ENCODE results near the gene FAM219A. TPM values are rescaled to one million over a fixed set of nuclear protein-coding genes. Genes with fewer than 3 reads are reported as not detected.

FAM219A gene
- total RNA-seq, 4 donors from 2014 or later: 6.6 to 14.3 (median 10.5) TPM

DNA sequence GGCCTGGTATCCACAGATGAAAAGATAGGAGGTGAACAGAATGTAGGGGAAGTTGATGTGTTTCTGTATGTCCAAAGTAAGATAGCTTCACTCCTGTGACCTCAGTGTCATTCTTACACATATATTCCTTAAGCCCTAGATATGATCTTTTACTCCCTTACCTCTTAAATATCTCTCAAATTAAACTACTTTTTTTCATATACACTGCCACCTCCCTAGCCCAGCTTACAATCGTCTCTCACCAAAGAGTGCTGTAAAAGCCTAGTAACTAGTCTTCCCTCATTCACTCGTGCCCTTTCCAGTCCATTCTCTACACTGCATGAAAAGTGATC is 5.5 kb upstream of the FAM219A start:
- Histone ChIP-seq H3K36me3 (no peaks in the 10 kb centered on the region), H3K4me3 (replicated peaks in 1 of 3) (no peak overlapping the region), H3K4me1 (peaks cover 0 to 2% of the 10 kb centered on the region in 2 donors), H3K9me3 (no peaks in the 10 kb centered on the region), H3K27ac (no peak overlapping the region), H3K27me3 (no peaks in the 10 kb centered on the region)
- TF ChIP-seq, protein P1, sequence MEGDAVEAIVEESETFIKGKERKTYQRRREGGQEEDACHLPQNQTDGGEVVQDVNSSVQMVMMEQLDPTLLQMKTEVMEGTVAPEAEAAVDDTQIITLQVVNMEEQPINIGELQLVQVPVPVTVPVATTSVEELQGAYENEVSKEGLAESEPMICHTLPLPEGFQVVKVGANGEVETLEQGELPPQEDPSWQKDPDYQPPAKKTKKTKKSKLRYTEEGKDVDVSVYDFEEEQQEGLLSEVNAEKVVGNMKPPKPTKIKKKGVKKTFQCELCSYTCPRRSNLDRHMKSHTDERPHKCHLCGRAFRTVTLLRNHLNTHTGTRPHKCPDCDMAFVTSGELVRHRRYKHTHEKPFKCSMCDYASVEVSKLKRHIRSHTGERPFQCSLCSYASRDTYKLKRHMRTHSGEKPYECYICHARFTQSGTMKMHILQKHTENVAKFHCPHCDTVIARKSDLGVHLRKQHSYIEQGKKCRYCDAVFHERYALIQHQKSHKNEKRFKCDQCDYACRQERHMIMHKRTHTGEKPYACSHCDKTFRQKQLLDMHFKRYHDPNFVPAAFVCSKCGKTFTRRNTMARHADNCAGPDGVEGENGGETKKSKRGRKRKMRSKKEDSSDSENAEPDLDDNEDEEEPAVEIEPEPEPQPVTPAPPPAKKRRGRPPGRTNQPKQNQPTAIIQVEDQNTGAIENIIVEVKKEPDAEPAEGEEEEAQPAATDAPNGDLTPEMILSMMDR (IDR thresholded peaks at IDR 0.05): no peak
- no peak for TF ChIP-seq POLR2A (IDR thresholded peaks at IDR 0.05)
- intact Hi-C loops (cut with DNase I): no loop called here
- 74 to 77% methylated on average over 2 of the region's 2 CpGs for WGBS, 2 donors
- DNase-seq: no peak

DNA sequence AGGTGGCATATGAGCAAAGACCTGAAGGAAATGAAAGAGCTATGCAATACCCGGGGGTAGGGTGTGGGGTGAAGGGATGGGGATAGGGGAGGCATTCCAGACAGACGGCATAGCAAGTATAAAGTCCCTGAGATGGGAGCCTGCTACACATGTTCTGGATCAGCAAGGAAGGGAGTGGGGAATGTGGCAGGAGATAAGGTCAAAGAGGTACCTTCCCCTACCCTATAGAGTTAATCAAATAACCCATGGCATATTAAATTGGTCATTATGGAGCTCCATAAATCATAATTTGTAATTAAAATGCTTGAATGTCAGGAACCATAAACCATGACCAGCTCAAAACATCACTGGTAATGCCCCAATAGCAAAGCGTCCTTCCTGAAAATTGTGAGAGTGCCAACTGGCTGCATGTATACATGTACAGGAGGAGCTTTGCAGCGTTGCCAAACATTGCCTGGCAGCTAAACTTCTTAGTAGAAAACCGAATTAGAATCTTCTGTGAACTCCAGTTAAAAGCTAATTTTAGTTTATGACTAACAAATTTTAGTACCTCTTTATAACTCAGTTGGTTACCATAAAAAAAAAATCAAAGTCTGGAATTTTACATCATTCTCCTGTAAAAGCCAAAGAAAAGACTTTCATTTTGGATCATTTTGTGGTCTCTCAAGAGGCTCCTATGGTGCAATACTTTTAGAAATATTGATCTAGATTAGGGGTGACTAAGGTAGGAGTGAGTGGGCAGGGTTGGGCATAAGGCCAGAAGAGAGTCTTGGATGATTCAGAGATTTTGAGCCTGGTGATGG is 4.9 kb upstream of the FAM219A start:
- Histone ChIP-seq H3K9me3 (no peaks in the 10 kb centered on the region), H3K36me3 (no peaks in the 10 kb centered on the region), H3K27ac (no peak overlapping the region), H3K4me1 (peaks cover 0 to 3% of the 10 kb centered on the region in 2 donors), H3K27me3 (no peaks in the 10 kb centered on the region), H3K4me3 (replicated peaks in 1 of 3) (no peak overlapping the region)
- WGBS, 2 donors: 59 to 68% methylated on average over 5 of the region's 5 CpGs
- intact Hi-C loops (cut with DNase I): no loop called here
- TF ChIP-seq, protein P1 (IDR thresholded peaks at IDR 0.05): no peak
- DNase-seq: no peak

DNA sequence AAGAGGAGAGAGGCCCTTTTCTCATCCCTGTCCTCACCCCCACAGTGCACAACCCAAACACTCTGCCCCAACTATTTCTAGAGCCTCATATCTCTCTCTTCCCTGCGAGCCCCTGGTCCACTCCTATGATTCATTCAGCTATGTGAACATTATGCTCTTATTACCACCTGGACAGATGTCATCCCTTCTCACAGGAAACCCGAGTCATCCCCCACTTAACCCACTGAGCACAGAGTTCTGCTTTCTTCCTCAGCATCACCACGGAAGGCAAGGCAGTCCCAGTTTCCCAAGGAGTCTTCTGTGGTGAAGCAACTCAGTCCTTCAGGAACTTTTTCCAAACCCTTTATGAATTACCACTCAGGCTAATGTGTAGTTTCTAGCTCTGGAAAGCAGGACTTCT is 1.6 kb upstream of the FAM219A start:
- H3K9me3 ChIP-seq: no peaks in the 10 kb centered on the region
- TF ChIP-seq, protein P1 (IDR thresholded peaks at IDR 0.05): no peak
- TF ChIP-seq POLR2A (IDR thresholded peaks at IDR 0.05): no peak
- intact Hi-C loops (cut with DNase I): loop anchor here (5.0 kb wide), 1 partner anchor 83 kb away; the partner anchor contains the start of gene MYORG
- 60 to 72% methylated on average over 3 of the region's 3 CpGs for WGBS, 2 donors
- no peak overlapping the region for H3K27ac ChIP-seq
- no peaks in the 10 kb centered on the region for H3K27me3 ChIP-seq
- H3K36me3 ChIP-seq: no peaks in the 10 kb centered on the region
- no peak for DNase-seq
- H3K4me3 ChIP-seq (replicated peaks in 1 of 3): no peak overlapping the region
- H3K4me1 ChIP-seq: peaks cover 14 to 20% of the 10 kb centered on the region in 2 donors

DNA sequence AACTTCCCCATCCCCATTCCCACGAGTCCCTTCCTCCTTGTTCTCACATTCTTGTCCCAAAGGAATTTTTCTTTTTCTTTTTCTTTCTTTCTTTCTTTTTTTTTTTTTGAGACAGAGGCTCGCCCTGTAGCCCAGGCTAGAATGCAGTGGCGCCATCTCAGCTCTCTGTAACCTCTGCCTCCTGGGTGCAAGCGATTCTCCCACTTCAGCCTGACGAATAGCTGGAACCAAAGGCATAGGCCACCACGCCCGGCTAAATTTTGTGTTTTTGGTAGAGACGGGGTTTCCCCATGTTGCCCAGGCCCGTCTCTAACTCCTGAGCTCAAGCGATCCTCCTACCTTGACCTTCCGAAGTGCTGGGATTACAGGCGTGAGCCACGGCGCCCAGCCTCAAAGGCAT is 986 bp upstream of the FAM219A start:
- TF ChIP-seq, protein P1 (IDR thresholded peaks at IDR 0.05): no peak
- TF ChIP-seq POLR2A (IDR thresholded peaks at IDR 0.05): no peak
- Histone ChIP-seq H3K36me3 (no peaks in the 10 kb centered on the region), H3K27ac (no peak overlapping the region), H3K9me3 (no peaks in the 10 kb centered on the region), H3K4me1 (peaks cover 14 to 26% of the 10 kb centered on the region in 2 donors), H3K4me3 (replicated peaks in 1 of 3) (no peak overlapping the region), H3K27me3 (no peaks in the 10 kb centered on the region)
- intact Hi-C loops (cut with DNase I): loop anchor here (5.0 kb wide), 1 partner anchor 82 kb away; the partner anchor contains the start of gene MYORG
- peak in 1 of 2 donors; percentile 4 for DNase-seq
- WGBS, 2 donors: 77 to 83% methylated on average over 14 of the region's 14 CpGs

DNA sequence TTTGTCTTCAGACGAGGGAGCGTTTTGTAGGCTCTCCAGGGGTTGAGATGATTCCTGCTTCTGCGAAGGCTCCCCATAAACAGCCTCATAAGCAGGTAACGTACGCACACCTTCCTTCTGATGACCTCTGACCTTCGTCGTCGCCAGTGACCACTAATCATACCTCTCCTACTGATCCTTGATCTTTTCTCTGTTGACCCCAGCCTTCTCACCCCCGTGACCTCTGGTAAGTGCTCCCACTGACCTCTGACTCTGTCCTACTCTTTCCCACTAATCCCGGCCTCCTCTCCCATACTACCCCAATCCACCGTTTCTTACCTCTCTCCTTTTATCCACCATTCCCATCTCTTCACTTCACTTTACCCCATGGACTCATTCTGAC is 580 bp upstream of the FAM219A start:
- no peak overlapping the region for H3K27ac ChIP-seq
- intact Hi-C loops (cut with DNase I): loop anchor here (5.0 kb wide), 1 partner anchor 82 kb away; the partner anchor contains the start of gene MYORG
- no peaks in the 10 kb centered on the region for H3K36me3 ChIP-seq
- no peaks in the 10 kb centered on the region for H3K9me3 ChIP-seq
- 15 to 16% methylated on average over 11 of the region's 11 CpGs for WGBS, 2 donors
- no peaks in the 10 kb centered on the region for H3K27me3 ChIP-seq
- DNase-seq: no peak
- peaks cover 14 to 29% of the 10 kb centered on the region in 2 donors for H3K4me1 ChIP-seq
- H3K4me3 ChIP-seq (replicated peaks in 1 of 3): no peak overlapping the region
- no peak for TF ChIP-seq POLR2A (IDR thresholded peaks at IDR 0.05)
- TF ChIP-seq, protein P1 (IDR thresholded peaks at IDR 0.05): no peak
